ENCODE measurements around the gene CNTNAP2. TPM values are rescaled to one million over a fixed set of nuclear protein-coding genes. Genes with fewer than 3 reads are reported as not detected.
A peak's percentile ranks its signal among the peaks of the same experiment; 100 is the strongest.

The CNTNAP2 gene
- total and polyA plus RNA-seq, 8 donors, result 0.19 to 18.2 (median 0.56) TPM

GRCh38 chr7:148262721-148263229, 2146.2 kb downstream of the CNTNAP2 start:
- Histone ChIP-seq H3K27ac (no peak overlapping the region), H3K36me3 (no peaks in the 10 kb centered on the region), H3K27me3 (no peaks in the 10 kb centered on the region), H3K9me3 (no peaks in the 10 kb centered on the region), H3K4me1 (peaks cover 0 to 16% (median 11%) of the 10 kb centered on the region in 4 donors), H3K4me3 (peak overlapping the region in 1 of 4 donors; percentile 13)
- DNase-seq, result peak; percentile 68 to 88
- TF ChIP-seq POLR2A (IDR thresholded peaks at IDR 0.05) (no peak), EP300 (IDR thresholded peaks at IDR 0.05) (no peak), POLR2AphosphoS5 (IDR thresholded peaks at IDR 0.05) (no peak), CTCF (IDR thresholded peaks at IDR 0.05) (peak in 5 of 7 experiments; percentile 88 to 95 (median 91))
- intact Hi-C loops (cut with DNase I; ENCODE audit: low total_unique reads), result no loop called here
- 3 to 9% (median 6%) methylated on average over 18 of the region's 18 CpGs for WGBS, 5 donors

DNA sequence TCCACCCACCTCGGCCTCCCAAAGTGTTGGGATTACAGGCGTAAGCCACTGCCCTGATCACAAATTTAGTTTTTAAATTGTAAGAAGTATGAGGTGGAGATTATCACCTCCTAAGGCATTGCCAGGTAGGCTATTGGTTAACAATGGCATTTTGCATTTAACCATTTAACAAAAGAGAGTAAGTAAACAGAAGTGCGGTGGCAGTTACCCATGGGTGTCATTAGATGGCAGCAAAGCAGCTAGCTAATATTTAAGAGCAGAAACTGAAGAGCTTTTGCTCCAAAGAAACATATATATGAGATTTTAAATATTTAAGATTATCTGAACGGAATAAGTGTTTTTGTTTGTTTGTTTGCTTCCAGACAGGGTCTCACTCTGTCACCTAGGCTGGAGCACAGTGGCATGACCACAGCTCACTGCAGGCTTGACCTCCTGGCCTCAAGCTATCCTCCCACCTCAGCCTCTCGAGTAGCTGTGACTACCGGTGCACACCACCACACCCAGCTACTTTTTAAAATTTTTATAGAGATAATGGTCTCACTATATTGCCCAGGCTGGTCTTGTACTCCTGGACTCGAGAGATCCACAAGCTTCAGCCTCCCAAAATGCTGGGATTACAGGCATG, 2148.4 kb downstream of the CNTNAP2 start:
- peak in 1 of 2 donors; percentile 69 for DNase-seq
- Histone ChIP-seq H3K36me3 (no peaks in the 10 kb centered on the region), H3K4me3 (no peak overlapping the region), H3K9me3 (no peaks in the 10 kb centered on the region), H3K27me3 (no peaks in the 10 kb centered on the region), H3K27ac (no peak overlapping the region), H3K4me1 (peaks cover 0 to 16% (median 11%) of the 10 kb centered on the region in 4 donors)
- intact Hi-C loops (cut with DNase I; ENCODE audit: low total_unique reads), result no loop called here
- WGBS, 5 donors, result 38 to 56% (median 52%) methylated on average over 7 of the region's 7 CpGs
- TF ChIP-seq CTCF (IDR thresholded peaks at IDR 0.05) (peak in 5 of 7 experiments; percentile 26 to 50 (median 36)), EP300 (IDR thresholded peaks at IDR 0.05) (no peak)

GRCh38 chr7:148265896-148266295, 2149.3 kb downstream of the CNTNAP2 start:
- Histone ChIP-seq H3K27me3 (no peaks in the 10 kb centered on the region), H3K9me3 (no peaks in the 10 kb centered on the region), H3K36me3 (no peaks in the 10 kb centered on the region), H3K27ac (no peak overlapping the region), H3K4me3 (no peak overlapping the region), H3K4me1 (peaks cover 0 to 16% (median 11%) of the 10 kb centered on the region in 4 donors)
- intact Hi-C loops (cut with DNase I; ENCODE audit: low total_unique reads), result no loop called here
- 70 to 85% (median 76%) methylated on average over 7 of the region's 7 CpGs for WGBS, 5 donors
- DNase-seq, result no peak
- TF ChIP-seq CTCF (IDR thresholded peaks at IDR 0.05) (no peak), POLR2A (IDR thresholded peaks at IDR 0.05) (no peak), EP300 (IDR thresholded peaks at IDR 0.05) (no peak), POLR2AphosphoS5 (IDR thresholded peaks at IDR 0.05) (no peak)

DNA sequence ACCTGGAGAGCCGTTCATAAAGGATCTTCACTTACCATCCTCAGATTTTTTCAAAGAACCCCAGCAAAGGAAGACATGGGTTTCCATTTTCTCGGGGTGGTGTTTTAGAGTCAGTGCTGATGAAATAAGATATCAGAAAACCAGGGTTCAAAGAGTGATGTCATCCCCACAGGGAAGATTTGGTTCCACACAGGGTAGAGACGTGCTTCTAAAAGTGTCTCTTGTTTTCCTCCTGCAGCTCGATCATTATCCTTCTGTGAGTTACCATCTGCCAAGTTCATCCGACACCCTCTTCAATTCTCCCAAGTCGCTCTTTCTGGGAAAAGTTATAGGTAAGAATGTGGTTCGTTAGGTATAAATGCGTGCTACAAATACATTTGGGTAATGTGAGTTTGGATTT, 2150.2 kb downstream of the CNTNAP2 start:
- no peak for DNase-seq
- Histone ChIP-seq H3K9me3 (no peaks in the 10 kb centered on the region), H3K27me3 (no peaks in the 10 kb centered on the region), H3K36me3 (no peaks in the 10 kb centered on the region), H3K4me3 (no peak overlapping the region), H3K4me1 (peaks cover 0 to 13% (median 11%) of the 10 kb centered on the region in 4 donors), H3K27ac (no peak overlapping the region)
- WGBS, 5 donors, result 85 to 93% (median 88%) methylated on average over 8 of the region's 8 CpGs
- no peak for TF ChIP-seq POLR2A (IDR thresholded peaks at IDR 0.05)
- intact Hi-C loops (cut with DNase I; ENCODE audit: low total_unique reads), result no loop called here

DNA sequence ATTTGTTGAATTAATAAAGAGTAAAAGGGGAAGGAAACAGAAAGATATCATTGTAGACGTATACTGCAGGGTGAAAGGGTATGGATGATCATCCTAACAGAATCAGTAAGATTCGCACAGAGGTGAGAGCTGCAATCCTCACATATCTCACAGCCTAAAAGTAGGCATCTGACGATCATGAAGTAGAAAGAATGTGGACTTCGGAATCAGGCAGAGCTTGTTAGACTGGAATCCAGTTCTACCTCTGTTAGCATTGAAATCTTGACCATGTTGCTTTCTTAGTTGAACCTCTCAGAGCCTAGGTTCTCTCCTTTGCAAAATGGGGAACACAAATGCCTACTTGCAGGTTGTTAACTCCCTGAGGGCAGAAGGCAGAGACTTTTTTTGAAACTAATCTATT, 2154.0 kb downstream of the CNTNAP2 start:
- Histone ChIP-seq H3K36me3 (no peaks in the 10 kb centered on the region), H3K27me3 (no peaks in the 10 kb centered on the region), H3K9me3 (no peaks in the 10 kb centered on the region), H3K27ac (no peak overlapping the region), H3K4me1 (no peaks in the 10 kb centered on the region), H3K4me3 (no peak overlapping the region)
- DNase-seq, result no peak
- WGBS, 5 donors, result 53 to 66% (median 56%) methylated on average over 4 of the region's 4 CpGs
- intact Hi-C loops (cut with DNase I; ENCODE audit: low total_unique reads), result no loop called here
- TF ChIP-seq POLR2AphosphoS5 (IDR thresholded peaks at IDR 0.05), result no peak
- no peak for TF ChIP-seq CTCF (IDR thresholded peaks at IDR 0.05)
- no peak for TF ChIP-seq EP300 (IDR thresholded peaks at IDR 0.05)
- TF ChIP-seq POLR2A (IDR thresholded peaks at IDR 0.05), result no peak

All from stomach (tissue), 9 donors.